ENCODE data around the gene N4BP2L2. TPM values are rescaled to one million over a fixed set of nuclear protein-coding genes. Genes with fewer than 3 reads are reported as not detected.

Gene N4BP2L2
- polyA plus RNA-seq, 1 donor from 2014 or later, result 317 TPM

DNA sequence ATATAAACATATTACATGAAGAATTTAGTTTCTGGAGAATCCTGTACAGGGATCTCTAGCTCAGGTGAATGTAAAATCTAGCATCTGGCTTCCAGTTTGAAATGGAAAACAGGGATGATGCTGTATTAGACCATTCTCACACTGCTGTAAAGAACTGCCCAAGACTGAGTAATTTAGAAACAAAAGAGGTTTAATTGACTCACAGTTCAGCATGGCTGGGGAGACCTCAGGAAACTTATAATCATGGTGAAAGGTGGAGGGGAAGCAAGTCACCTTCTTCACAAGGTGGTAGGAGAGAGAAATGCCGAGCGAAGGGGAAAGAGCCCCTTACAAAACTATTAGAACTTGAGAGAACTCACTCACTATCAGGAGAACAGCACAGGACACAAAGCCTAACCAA, 17.0 kb upstream of the N4BP2L2 start:
- Histone ChIP-seq H3K27ac (ENCODE audit: low read length) (no peak overlapping the region), H3K27me3 (ENCODE audit: insufficient read depth, low read depth, low read length) (no peaks in the 10 kb centered on the region), H3K4me2 (ENCODE audit: low read length) (no peak overlapping the region), H3K36me3 (ENCODE audit: insufficient read depth, low read length) (no peaks in the 10 kb centered on the region), H2AFZ (ENCODE audit: low read depth, low read length) (no peak overlapping the region), H3K9ac (ENCODE audit: low read length) (no peak overlapping the region), H3K4me3 (ENCODE audit: low read length) (no peak overlapping the region), H3F3A (ENCODE audit: insufficient read depth, low read length, poor library complexity, severe bottlenecking) (no peaks in the 10 kb centered on the region), H4K20me1 (ENCODE audit: insufficient read depth) (no peaks in the 10 kb centered on the region), H3K9me3 (ENCODE audit: low read length) (no peaks in the 10 kb centered on the region), H3K79me2 (replicated peaks; ENCODE audit: insufficient read depth, low read length) (no peaks in the 10 kb centered on the region), H3K9me2 (ENCODE audit: insufficient read depth, low read length) (no peaks in the 10 kb centered on the region)
- TF ChIP-seq EZH2 (IDR thresholded peaks at IDR 0.05; ENCODE audit: borderline replicate concordance, insufficient read depth, low read length, poor library complexity, severe bottlenecking) (no peak), SMC3 (conservative IDR thresholded peaks at IDR 0.05; ENCODE audit: poor library complexity) (no peak)
- TF ChIP-seq, protein P1, sequence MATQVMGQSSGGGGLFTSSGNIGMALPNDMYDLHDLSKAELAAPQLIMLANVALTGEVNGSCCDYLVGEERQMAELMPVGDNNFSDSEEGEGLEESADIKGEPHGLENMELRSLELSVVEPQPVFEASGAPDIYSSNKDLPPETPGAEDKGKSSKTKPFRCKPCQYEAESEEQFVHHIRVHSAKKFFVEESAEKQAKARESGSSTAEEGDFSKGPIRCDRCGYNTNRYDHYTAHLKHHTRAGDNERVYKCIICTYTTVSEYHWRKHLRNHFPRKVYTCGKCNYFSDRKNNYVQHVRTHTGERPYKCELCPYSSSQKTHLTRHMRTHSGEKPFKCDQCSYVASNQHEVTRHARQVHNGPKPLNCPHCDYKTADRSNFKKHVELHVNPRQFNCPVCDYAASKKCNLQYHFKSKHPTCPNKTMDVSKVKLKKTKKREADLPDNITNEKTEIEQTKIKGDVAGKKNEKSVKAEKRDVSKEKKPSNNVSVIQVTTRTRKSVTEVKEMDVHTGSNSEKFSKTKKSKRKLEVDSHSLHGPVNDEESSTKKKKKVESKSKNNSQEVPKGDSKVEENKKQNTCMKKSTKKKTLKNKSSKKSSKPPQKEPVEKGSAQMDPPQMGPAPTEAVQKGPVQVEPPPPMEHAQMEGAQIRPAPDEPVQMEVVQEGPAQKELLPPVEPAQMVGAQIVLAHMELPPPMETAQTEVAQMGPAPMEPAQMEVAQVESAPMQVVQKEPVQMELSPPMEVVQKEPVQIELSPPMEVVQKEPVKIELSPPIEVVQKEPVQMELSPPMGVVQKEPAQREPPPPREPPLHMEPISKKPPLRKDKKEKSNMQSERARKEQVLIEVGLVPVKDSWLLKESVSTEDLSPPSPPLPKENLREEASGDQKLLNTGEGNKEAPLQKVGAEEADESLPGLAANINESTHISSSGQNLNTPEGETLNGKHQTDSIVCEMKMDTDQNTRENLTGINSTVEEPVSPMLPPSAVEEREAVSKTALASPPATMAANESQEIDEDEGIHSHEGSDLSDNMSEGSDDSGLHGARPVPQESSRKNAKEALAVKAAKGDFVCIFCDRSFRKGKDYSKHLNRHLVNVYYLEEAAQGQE (IDR thresholded peaks at IDR 0.05; ENCODE audit: borderline replicate concordance), result no peak
- TF ChIP-seq, protein P2, sequence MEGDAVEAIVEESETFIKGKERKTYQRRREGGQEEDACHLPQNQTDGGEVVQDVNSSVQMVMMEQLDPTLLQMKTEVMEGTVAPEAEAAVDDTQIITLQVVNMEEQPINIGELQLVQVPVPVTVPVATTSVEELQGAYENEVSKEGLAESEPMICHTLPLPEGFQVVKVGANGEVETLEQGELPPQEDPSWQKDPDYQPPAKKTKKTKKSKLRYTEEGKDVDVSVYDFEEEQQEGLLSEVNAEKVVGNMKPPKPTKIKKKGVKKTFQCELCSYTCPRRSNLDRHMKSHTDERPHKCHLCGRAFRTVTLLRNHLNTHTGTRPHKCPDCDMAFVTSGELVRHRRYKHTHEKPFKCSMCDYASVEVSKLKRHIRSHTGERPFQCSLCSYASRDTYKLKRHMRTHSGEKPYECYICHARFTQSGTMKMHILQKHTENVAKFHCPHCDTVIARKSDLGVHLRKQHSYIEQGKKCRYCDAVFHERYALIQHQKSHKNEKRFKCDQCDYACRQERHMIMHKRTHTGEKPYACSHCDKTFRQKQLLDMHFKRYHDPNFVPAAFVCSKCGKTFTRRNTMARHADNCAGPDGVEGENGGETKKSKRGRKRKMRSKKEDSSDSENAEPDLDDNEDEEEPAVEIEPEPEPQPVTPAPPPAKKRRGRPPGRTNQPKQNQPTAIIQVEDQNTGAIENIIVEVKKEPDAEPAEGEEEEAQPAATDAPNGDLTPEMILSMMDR (IDR thresholded peaks at IDR 0.05; ENCODE audit: poor library complexity, severe bottlenecking), result no peak

DNA sequence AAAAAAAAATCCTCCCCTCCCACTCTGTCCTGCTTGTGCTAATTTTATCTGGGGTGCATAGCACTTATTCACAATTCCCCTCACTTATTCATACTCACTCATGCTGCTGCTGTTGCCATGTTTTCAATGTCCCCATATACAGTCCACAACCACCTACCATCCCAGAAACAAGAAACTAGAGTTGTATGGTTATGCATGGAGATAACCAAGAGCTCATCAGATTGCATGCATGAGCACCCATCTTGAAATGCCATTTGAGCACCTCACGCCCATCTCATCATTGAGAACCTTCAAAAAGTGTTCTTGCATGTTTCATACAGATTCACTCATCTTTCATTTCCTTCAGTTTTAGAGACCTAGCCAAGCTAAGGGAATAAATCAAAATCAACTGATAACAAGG, 15.1 kb upstream of the N4BP2L2 start:
- Histone ChIP-seq H3K27me3 (ENCODE audit: insufficient read depth, low read depth, low read length) (no peaks in the 10 kb centered on the region), H3K36me3 (ENCODE audit: insufficient read depth, low read length) (no peaks in the 10 kb centered on the region), H3K9me2 (ENCODE audit: insufficient read depth, low read length) (no peaks in the 10 kb centered on the region), H4K20me1 (ENCODE audit: insufficient read depth) (no peaks in the 10 kb centered on the region), H3K27ac (ENCODE audit: low read length) (no peak overlapping the region), H3K4me3 (ENCODE audit: low read length) (no peak overlapping the region), H3F3A (ENCODE audit: insufficient read depth, low read length, poor library complexity, severe bottlenecking) (no peaks in the 10 kb centered on the region), H2AFZ (ENCODE audit: low read depth, low read length) (no peak overlapping the region), H3K9ac (ENCODE audit: low read length) (no peak overlapping the region), H3K79me2 (replicated peaks; ENCODE audit: insufficient read depth, low read length) (no peaks in the 10 kb centered on the region), H3K9me3 (ENCODE audit: low read length) (no peaks in the 10 kb centered on the region), H3K4me2 (ENCODE audit: low read length) (no peak overlapping the region)
- TF ChIP-seq, protein P1 (IDR thresholded peaks at IDR 0.05; ENCODE audit: borderline replicate concordance), result no peak
- TF ChIP-seq RAD21 (conservative IDR thresholded peaks at IDR 0.05) (no peak), MXI1 (conservative IDR thresholded peaks at IDR 0.05; ENCODE audit: poor library complexity, severe bottlenecking) (no peak), SMC3 (conservative IDR thresholded peaks at IDR 0.05; ENCODE audit: poor library complexity) (no peak), TAF1 (IDR thresholded peaks at IDR 0.05; ENCODE audit: low read depth) (no peak), EP300 (conservative IDR thresholded peaks at IDR 0.05; ENCODE audit: poor library complexity, severe bottlenecking) (no peak), POLR2AphosphoS5 (IDR thresholded peaks at IDR 0.05) (no peak), EZH2 (IDR thresholded peaks at IDR 0.05; ENCODE audit: borderline replicate concordance, insufficient read depth, low read length, poor library complexity, severe bottlenecking) (no peak)
- TF ChIP-seq, protein P2 (IDR thresholded peaks at IDR 0.05; ENCODE audit: poor library complexity, severe bottlenecking), result no peak

All from neural cell (in vitro differentiated cells).